Endothelial cell of umbilical vein (primary cell): ENCODE data around the gene RBM4B. TPM values are rescaled to one million over a fixed set of nuclear protein-coding genes. Genes with fewer than 3 reads are reported as not detected.

Experiments
- BruUV-seq: library from RNA; stranded (reverse); fragments of 400-500 nt; replicated peaks from 2 replicates; lab custom pipeline; 2021; lab: Mats Ljungman, UMichigan
- CTCF ChIA-PET: fragments of 300-600, 350-600 bp; sonication (Branson Sonifier 250); formaldehyde crosslinking; loops from one replicate; lab custom pipeline; 2021; ENCODE audit warnings: antibody characterized with exemption, inconsistent platforms; lab: Charles Lee
- POLR2A ChIA-PET: fragments of 300-600, 350-600 bp; sonication (Branson Sonifier 250); formaldehyde crosslinking; loops from one replicate; lab custom pipeline; 2021; ENCODE audit warnings: antibody characterized with exemption, inconsistent platforms; lab: Charles Lee
- DNase-seq: peaks from one replicate; pipeline ENCODE4 v3.0.0-alpha.2; 2011; ENCODE audit warnings: low read depth, low spot score
- FAIRE-seq: peaks from 2 replicates; lab custom pipeline; 2011; peaks lifted over from hg19 to GRCh38; lab: Jason Lieb, UNC
- H2AFZ ChIP-seq: 2 replicates; pipeline ENCODE4 v1.6.0; 2012; ENCODE audit warnings: low read depth, low read length, control low read depth, inconsistent platforms
- H3K27ac ChIP-seq: 2 replicates; pipeline ENCODE4 v1.5.1; 2011; ENCODE audit warnings: low read depth, mild to moderate bottlenecking, control low read depth, low read length, moderate library complexity; ENCODE audit not compliant: insufficient read depth
- H3K27me3 ChIP-seq, 2 experiments: 2 replicates each; pipeline versions ENCODE4 v1.6.0 to v1.6.1; 2011; ENCODE audit warnings: low read length in 2 of 2, mixed read lengths in 1 of 2; ENCODE audit not compliant: control insufficient read depth in 2 of 2, insufficient read depth in 2 of 2
- H3K36me3 ChIP-seq, 2 experiments: 2 replicates in 1 of 2; 3 replicates in 1 of 2; pipeline ENCODE4 v1.5.1; 2011; ENCODE audit warnings: low read length in 2 of 2, mild to moderate bottlenecking in 1 of 2, moderate library complexity in 1 of 2; ENCODE audit not compliant: control insufficient read depth in 2 of 2, insufficient read depth in 2 of 2; ENCODE audit errors: extremely low read depth in 1 of 2
- H3K4me1 ChIP-seq: 3 replicates; pipeline ENCODE4 v1.5.1; 2011; ENCODE audit warnings: mild to moderate bottlenecking, low read length; ENCODE audit not compliant: control insufficient read depth, insufficient read depth; ENCODE audit errors: extremely low read depth
- H3K4me2 ChIP-seq: 2 replicates; pipeline ENCODE4 v1.6.1; 2011; ENCODE audit warnings: low read length, control low read depth, mixed read lengths; ENCODE audit not compliant: insufficient read depth
- H3K4me3 ChIP-seq, 3 experiments: fragments of 200-600 bp in 1 of 3; sonication (generic), shearing (Covaris generic) in 1 of 3; replicated peaks in 1 of 3; 2 replicates each; pipeline ENCODE4 v1.5.1; 2011 to 2016; ENCODE audit warnings: control low read depth in 3 of 3, low read length in 3 of 3, mild to moderate bottlenecking in 2 of 3, inconsistent platforms in 1 of 3, low read depth in 1 of 3, moderate library complexity in 1 of 3; ENCODE audit not compliant: insufficient read depth in 1 of 3
- H3K79me2 ChIP-seq: 2 replicates; pipeline ENCODE4 v1.6.0; 2012; ENCODE audit warnings: low read length, inconsistent platforms; ENCODE audit not compliant: control insufficient read depth, insufficient read depth
- H3K9ac ChIP-seq: replicated peaks from 2 replicates; pipeline ENCODE3; 2011; ENCODE audit warnings: low read length, control low read depth; ENCODE audit not compliant: insufficient read depth; ENCODE audit errors: extremely low read depth
- H3K9me1 ChIP-seq: replicated peaks from 3 replicates; pipeline ENCODE4 v1.6.0; 2011; ENCODE audit warnings: mild to moderate bottlenecking, low read length; ENCODE audit not compliant: control insufficient read depth, insufficient read depth; ENCODE audit errors: extremely low read depth
- H3K9me3 ChIP-seq: replicated peaks from 2 replicates; pipeline ENCODE4 v1.5.1; 2012; ENCODE audit warnings: low read length, inconsistent platforms; ENCODE audit not compliant: control insufficient read depth, insufficient read depth
- H4K20me1 ChIP-seq: replicated peaks from 2 replicates; pipeline ENCODE3; 2011; ENCODE audit warnings: mild to moderate bottlenecking, low read length; ENCODE audit not compliant: control insufficient read depth, insufficient read depth; ENCODE audit errors: extremely low read depth
- EZH2 ChIP-seq: IDR thresholded peaks from 2 replicates; pipeline ENCODE4 v1.6.1; 2012; ENCODE audit warnings: borderline replicate concordance, low read depth, mild to moderate bottlenecking, moderate library complexity, low read length, inconsistent platforms; ENCODE audit not compliant: severe bottlenecking
- FOS ChIP-seq: IDR thresholded peaks from 2 replicates; pipeline ENCODE4 v1.6.1; 2011; ENCODE audit warnings: mild to moderate bottlenecking, low read length, moderate library complexity, borderline replicate concordance; ENCODE audit not compliant: insufficient read depth
- JUN ChIP-seq: IDR thresholded peaks from 2 replicates; pipeline ENCODE4 v1.6.1; 2011; ENCODE audit warnings: borderline replicate concordance, low read depth; ENCODE audit not compliant: insufficient read length, insufficient read depth
- MYC ChIP-seq: IDR thresholded peaks from one replicate; pipeline ENCODE4 v1.6.1; 2011; ENCODE audit warnings: mild to moderate bottlenecking, low read depth, low read length
- POLR2AphosphoS5 ChIP-seq: IDR thresholded peaks from 2 replicates; pipeline ENCODE4 v1.6.1; 2012; ENCODE audit warnings: low read depth, mild to moderate bottlenecking, control low read depth, low read length, moderate library complexity; ENCODE audit not compliant: insufficient read depth
- dilution Hi-C: fragments of 300-500 bp; cut with MboI; formaldehyde crosslinking; loops from one replicate; pipeline ENCODE4 v1.15.0; 2019; ENCODE audit warnings: low sequenced_read_pairs; ENCODE audit not compliant: extremely low pct_ligation_motif_present
- intact Hi-C: fragments of 100-400 bp; cut with micrococcal nuclease; formaldehyde crosslinking; loops from one replicate; pipeline ENCODE4 v1.10.0; 2022
- polyA plus RNA-seq, 4 experiments: library from polyadenylated mRNA; depleted of rRNA in 3 of 4; stranded (reverse) in 3 of 4; unstranded in 1 of 4; fragments of >200 nt; gene quantifications; 2 replicates each; pipeline versions ENCODE4 v1.2.1 to v1.2.3, GENCODE V29; 2011 to 2012; ENCODE audit warnings: missing spikeins in 1 of 4
- total RNA-seq: library from RNA; stranded (reverse); gene quantifications from 2 replicates; pipeline ENCODE4 v1.2.3, GENCODE V29; 2021
- TF ChIP-seq, protein P1 (sequence below), 2 donors: IDR thresholded peaks; 1 replicate in 1 of 2; 2 replicates in 1 of 2; pipeline ENCODE4 v1.5.1; 2011; ENCODE audit warnings: low read length in 2 of 2, mild to moderate bottlenecking in 2 of 2, moderate library complexity in 2 of 2, control low read depth in 1 of 2, inconsistent platforms in 1 of 2, low read depth in 1 of 2; ENCODE audit not compliant: insufficient read depth in 1 of 2; ENCODE audit errors: extremely low read depth in 1 of 2
- TF ChIP-seq, protein P2 (sequence below): IDR thresholded peaks from 2 replicates; pipeline ENCODE4 v1.6.1; 2011; ENCODE audit not compliant: insufficient read depth, insufficient read length

Gene RBM4B
- total and polyA plus RNA-seq, 2 donors (not counting 3 experiments of a cell fraction or from before 2014, with no cell fraction given): 22.2 to 31.2 TPM

DNA sequence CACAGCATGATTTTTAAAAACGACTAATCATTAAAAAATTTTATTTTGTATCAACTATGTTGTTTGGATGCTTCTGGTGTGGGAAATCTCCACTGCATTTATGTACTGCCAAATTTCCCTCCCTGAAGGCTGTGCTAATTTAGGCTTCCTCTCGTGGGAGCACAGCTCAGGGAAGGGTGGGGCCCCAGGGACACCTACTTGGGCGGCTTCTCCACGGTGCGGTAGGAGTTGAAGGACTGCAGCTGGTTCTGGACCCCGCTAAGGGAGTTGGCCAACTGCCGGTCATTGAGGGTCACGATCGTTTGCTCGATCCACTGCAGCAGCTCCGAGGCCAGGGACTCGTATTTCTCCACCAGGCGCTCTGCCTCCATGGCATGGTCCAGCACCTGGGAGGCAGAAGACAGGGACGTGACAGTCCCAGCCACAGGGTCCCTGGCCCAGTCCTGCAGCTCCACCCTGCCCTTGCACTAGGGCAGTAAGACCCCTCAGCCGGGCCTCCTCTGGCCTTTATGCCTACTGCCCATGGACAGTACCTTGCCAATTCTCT lies 32.8 kb upstream of the RBM4B start:
- Histone ChIP-seq H3K36me3 (no peaks in the 10 kb centered on the region), H3K9me3 (no peaks in the 10 kb centered on the region), H3K4me2 (no peak overlapping the region), H3K9ac (no peak overlapping the region), H3K4me1 (no peaks in the 10 kb centered on the region), H3K79me2 (no peaks in the 10 kb centered on the region), H2AFZ (no peak overlapping the region), H3K27me3 (no peaks in the 10 kb centered on the region), H3K27ac (no peak overlapping the region), H4K20me1 (no peaks in the 10 kb centered on the region), H3K9me1 (no peaks in the 10 kb centered on the region), H3K4me3 (no peak overlapping the region)
- FAIRE-seq: no peak
- POLR2A ChIA-PET: no interaction called here
- CTCF ChIA-PET: interaction anchor here (1.3 kb wide), 1 partner anchor 9 kb away, joined by 3 read pairs; no protein-coding TSS in a partner anchor
- intact Hi-C loops: no loop called here
- dilution Hi-C loops: no loop called here
- no TSS peak for BruUV-seq
- TF ChIP-seq, protein P1, sequence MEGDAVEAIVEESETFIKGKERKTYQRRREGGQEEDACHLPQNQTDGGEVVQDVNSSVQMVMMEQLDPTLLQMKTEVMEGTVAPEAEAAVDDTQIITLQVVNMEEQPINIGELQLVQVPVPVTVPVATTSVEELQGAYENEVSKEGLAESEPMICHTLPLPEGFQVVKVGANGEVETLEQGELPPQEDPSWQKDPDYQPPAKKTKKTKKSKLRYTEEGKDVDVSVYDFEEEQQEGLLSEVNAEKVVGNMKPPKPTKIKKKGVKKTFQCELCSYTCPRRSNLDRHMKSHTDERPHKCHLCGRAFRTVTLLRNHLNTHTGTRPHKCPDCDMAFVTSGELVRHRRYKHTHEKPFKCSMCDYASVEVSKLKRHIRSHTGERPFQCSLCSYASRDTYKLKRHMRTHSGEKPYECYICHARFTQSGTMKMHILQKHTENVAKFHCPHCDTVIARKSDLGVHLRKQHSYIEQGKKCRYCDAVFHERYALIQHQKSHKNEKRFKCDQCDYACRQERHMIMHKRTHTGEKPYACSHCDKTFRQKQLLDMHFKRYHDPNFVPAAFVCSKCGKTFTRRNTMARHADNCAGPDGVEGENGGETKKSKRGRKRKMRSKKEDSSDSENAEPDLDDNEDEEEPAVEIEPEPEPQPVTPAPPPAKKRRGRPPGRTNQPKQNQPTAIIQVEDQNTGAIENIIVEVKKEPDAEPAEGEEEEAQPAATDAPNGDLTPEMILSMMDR (IDR thresholded peaks at IDR 0.05; ENCODE audit: extremely low read depth in 1 of 2, insufficient read depth in 1 of 2, low read depth in 1 of 2, low read length in 2 of 2): no peak
- no peak for TF ChIP-seq MYC
- no peak for TF ChIP-seq POLR2AphosphoS5
- no peak for TF ChIP-seq JUN
- no peak for TF ChIP-seq EZH2
- TF ChIP-seq, protein P2, sequence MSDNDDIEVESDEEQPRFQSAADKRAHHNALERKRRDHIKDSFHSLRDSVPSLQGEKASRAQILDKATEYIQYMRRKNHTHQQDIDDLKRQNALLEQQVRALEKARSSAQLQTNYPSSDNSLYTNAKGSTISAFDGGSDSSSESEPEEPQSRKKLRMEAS: no peak
- no peak for TF ChIP-seq FOS
- no peak for DNase-seq
